Left lung (tissue), 10 donors: ENCODE data around the gene PIP4P1. TPM values are rescaled to one million over a fixed set of nuclear protein-coding genes. Genes with fewer than 3 reads are reported as not detected.

Experiments
- ATAC-seq: fragments of 200-7000 bp; cut with Tn5 transposase; one replicate; pipeline ENCODE4 v1.9.1; 2020; ENCODE audit warnings: moderate library complexity
- DNase-seq, 4 donors: peaks; one replicate each; pipeline ENCODE4 v3.0.0-alpha.2; 2013 to 2020
- H3K27ac ChIP-seq, 2 donors: fragments of 200-600 bp; sonication (generic) in 1 of 2; one replicate each; pipeline versions ENCODE4 v1.5.0 to v1.8.0; 2020 to 2021
- H3K27me3 ChIP-seq, 2 donors: fragments of 200-600 bp; sonication (generic) in 1 of 2; one replicate each; pipeline versions ENCODE4 v1.5.0 to v1.8.0; 2020 to 2021
- H3K36me3 ChIP-seq, 2 donors: fragments of 200-600 bp; sonication (generic) in 1 of 2; one replicate each; pipeline versions ENCODE4 v1.5.0 to v1.8.0; 2020 to 2021
- H3K4me1 ChIP-seq, 2 donors: fragments of 200-600 bp; one replicate each; pipeline ENCODE4 v1.8.0; 2021
- H3K4me3 ChIP-seq, 2 donors: fragments of 200-600 bp; sonication (generic) in 1 of 2; one replicate each; pipeline versions ENCODE4 v1.5.0 to v1.8.0; 2020 to 2021; ENCODE audit warnings: mild to moderate bottlenecking in 1 of 2
- H3K9me3 ChIP-seq, 2 donors: fragments of 200-600 bp; sonication (generic) in 1 of 2; one replicate each; pipeline versions ENCODE4 v1.5.0 to v1.8.0; 2020 to 2021
- CTCF ChIP-seq, 2 donors: fragments of 200-600 bp; sonication (generic) in 1 of 2; IDR thresholded peaks; one replicate each; pipeline versions ENCODE4 v1.5.0 to v1.8.0; 2021; ENCODE audit warnings: antibody characterized with exemption in 2 of 2
- intact Hi-C, 2 donors: fragments of 100-400 bp; cut with DNase I; formaldehyde crosslinking; loops; one replicate each; pipeline versions ENCODE4 v1.11.2 to v1.14.2; 2022
- polyA plus RNA-seq, 6 donors: library from polyadenylated mRNA; unstranded; fragments of 120-200 nt; gene quantifications; one replicate each; pipeline ENCODE4 v1.2.1, GENCODE V29; 2013; ENCODE audit not compliant: insufficient read length in 6 of 6
- total RNA-seq, 2 donors: library from RNA; stranded (reverse); fragmentation: NEBNext Ultra II Directional; extraction: Animal tissue kit (Norgen Biotek cat#: 25700); gene quantifications; one replicate each; pipeline ENCODE4 v1.2.1, GENCODE V29; 2021
- donor health status: DM: no; HTN: yes; CAD: no.
- donor health status: DM: no; HTN: no; CAD: no.

The PIP4P1 gene
- total and polyA plus RNA-seq, 8 donors, result 24.9 to 40.3 (median 29.3) TPM

- H3K36me3 ChIP-seq, result no peaks in the 10 kb centered on the region
- no peak for ATAC-seq
- no peak for TF ChIP-seq CTCF (IDR thresholded peaks at IDR 0.05)
- intact Hi-C loops, result no loop called here
- DNase-seq, result no peak
- no peaks in the 10 kb centered on the region for H3K9me3 ChIP-seq
- H3K4me1 ChIP-seq, result peaks cover 0 to 3% of the 10 kb centered on the region in 2 donors
- peak within 1 kb of the TSS; percentile 11 to 17 for H3K4me3 ChIP-seq
- H3K27me3 ChIP-seq, result peaks cover 0 to 18% of the 10 kb centered on the region in 2 donors
- H3K27ac ChIP-seq, result no peak within 1 kb of the TSS
Observed at GRCh38 chr14:20435582-20436362, 25.5 kb downstream of the PIP4P1 start, which contains the start of gene KLHL33. TSS of gene KLHL33 (minus strand) at chr14:20436166. CDS start at chr14:20435811, 355 bp downstream.

GRCh38 chr14:20434701-20435581, 26.3 kb downstream of the PIP4P1 start:
- no peak for TF ChIP-seq CTCF (IDR thresholded peaks at IDR 0.05)
- intact Hi-C loops, result no loop called here
- ATAC-seq, result peak; percentile 22

GRCh38 chr14:20429801-20430669, 31.2 kb downstream of the PIP4P1 start:
- intact Hi-C loops, result no loop called here
- Histone ChIP-seq H3K36me3 (no peaks in the 10 kb centered on the region), H3K9me3 (no peaks in the 10 kb centered on the region), H3K4me1 (peaks cover 7 to 20% of the 10 kb centered on the region in 2 donors), H3K27ac (no peak overlapping the region), H3K27me3 (peaks cover 0 to 4% of the 10 kb centered on the region in 2 donors), H3K4me3 (no peak overlapping the region)
- ATAC-seq, result peak; percentile 68
- no peak for TF ChIP-seq CTCF (IDR thresholded peaks at IDR 0.05)
- no peak for DNase-seq

More at GRCh38 chr14:20434701-20435581, 26.3 kb downstream of the PIP4P1 start:
- Histone ChIP-seq H3K4me3 (peak overlapping the region; percentile 11 to 17), H3K27me3 (peaks cover 0 to 18% of the 10 kb centered on the region in 2 donors), H3K4me1 (peaks cover 0 to 6% of the 10 kb centered on the region in 2 donors), H3K27ac (no peak overlapping the region), H3K36me3 (no peaks in the 10 kb centered on the region), H3K9me3 (no peaks in the 10 kb centered on the region)
- DNase-seq, result peak in 2 of 4 donors; percentile 39 to 73

- Histone ChIP-seq H3K27me3 (no peaks in the 10 kb centered on the region), H3K4me3 (no peak overlapping the region), H3K4me1 (peaks cover 7 to 20% of the 10 kb centered on the region in 2 donors), H3K9me3 (no peaks in the 10 kb centered on the region), H3K27ac (no peak overlapping the region), H3K36me3 (no peaks in the 10 kb centered on the region)
- intact Hi-C loops, result no loop called here
- no peak for DNase-seq
- no peak for TF ChIP-seq CTCF (IDR thresholded peaks at IDR 0.05)
- ATAC-seq, result no peak
Observed at GRCh38 chr14:20428802-20429201, 32.4 kb downstream of the PIP4P1 start.
